GM19395 (cell line): ENCODE data around the gene PFN1.

ENCODE experiments used
- ATAC-seq: cut with Tn5 transposase; IDR thresholded peaks from one replicate; pipeline ENCODE4 v1.9.1; 2021; ENCODE audit warnings: mild to moderate bottlenecking, moderate library complexity; ENCODE audit not compliant: unreplicated experiment

Gene PFN1

GRCh38 chr17:4946312-4946976, 1.9 kb downstream of the PFN1 start:
- ATAC-seq, result no peak

GRCh38 chr17:4945944-4946280, 2.4 kb downstream of the PFN1 start:
- ATAC-seq, result no peak

GRCh38 chr17:4945176-4945943, 3.0 kb downstream of the PFN1 start:
- no peak for ATAC-seq

- ATAC-seq, result no peak
Measured at GRCh38 chr17:4944554-4945175, 3.7 kb downstream of the PFN1 start.

GRCh38 chr17:4944163-4944553, 4.2 kb downstream of the PFN1 start:
- no peak for ATAC-seq

- ATAC-seq, result no peak
Measured at GRCh38 chr17:4942760-4943508, 5.4 kb downstream of the PFN1 start.

GRCh38 chr17:4941319-4941610, 7.1 kb downstream of the PFN1 start:
- no peak for ATAC-seq

- no peak for ATAC-seq
Measured at GRCh38 chr17:4940555-4941318, 7.6 kb downstream of the PFN1 start.

- ATAC-seq, result peak; percentile 75
Measured at GRCh38 chr17:4939796-4940554, 8.4 kb downstream of the PFN1 start, which contains the start of the genes RNF167 and SLC25A11. RNF167 (plus strand) TSS chr17:4940268; CDS start chr17:4940910, 642 bp downstream. SLC25A11 (minus strand) TSS chr17:4940046; CDS start chr17:4939910, 136 bp downstream.

GRCh38 chr17:4939546-4939795, 8.9 kb downstream of the PFN1 start:
- peak; percentile 8 for ATAC-seq

- no peak for ATAC-seq
Measured at GRCh38 chr17:4938688-4939545, 9.4 kb downstream of the PFN1 start.

- no peak for ATAC-seq
Measured at GRCh38 chr17:4938069-4938491, 10.2 kb downstream of the PFN1 start.

- no peak for ATAC-seq
Measured at GRCh38 chr17:4937553-4937952, 10.8 kb downstream of the PFN1 start.

- no peak for ATAC-seq
Measured at GRCh38 chr17:4936436-4936835, 11.9 kb downstream of the PFN1 start.

- no peak for ATAC-seq
Measured at GRCh38 chr17:4935650-4936049, 12.7 kb downstream of the PFN1 start.

GRCh38 chr17:4934173-4934979, 14.0 kb downstream of the PFN1 start:
- no peak for ATAC-seq

- no peak for ATAC-seq
Measured at GRCh38 chr17:4933646-4934045, 14.7 kb downstream of the PFN1 start.

GRCh38 chr17:4932756-4933155, 15.6 kb downstream of the PFN1 start:
- ATAC-seq, result no peak

- no peak for ATAC-seq
Measured at GRCh38 chr17:4931963-4932362, 16.4 kb downstream of the PFN1 start, which contains the start of gene GP1BA. GP1BA (plus strand) TSS chr17:4932277; CDS start chr17:4932605, 328 bp downstream.
